OCI-LY7 (cell line): ENCODE measurements around the gene PRKG1. TPM values are rescaled to one million over a fixed set of nuclear protein-coding genes. Genes with fewer than 3 reads are reported as not detected.

Experiments
- BruUV-seq: library from RNA; stranded (reverse); fragments of 400-500 nt; replicated peaks from 2 replicates; lab custom pipeline; 2021; lab: Mats Ljungman, UMichigan
- CTCF ChIA-PET: fragments of 300-600 bp; sonication (Branson Sonifier 250); formaldehyde crosslinking; loops from one replicate; lab custom pipeline; 2022; ENCODE audit warnings: antibody characterized with exemption; ENCODE audit not compliant: unreplicated experiment; lab: Charles Lee
- POLR2A ChIA-PET: fragments of 300-600 bp; sonication (Branson Sonifier 250); formaldehyde crosslinking; loops from one replicate; lab custom pipeline; 2022; ENCODE audit warnings: antibody characterized with exemption; lab: Charles Lee
- DNase-seq: peaks from one replicate; pipeline ENCODE4 v3.0.0-alpha.2; 2015; ENCODE audit warnings: low spot score
- H2AFZ ChIP-seq: fragments of 200-600 bp; sonication (generic), shearing (Covaris generic); 2 replicates; pipeline ENCODE4 v1.6.1; 2014; ENCODE audit warnings: mild to moderate bottlenecking, antibody characterized with exemption, low read length, moderate library complexity
- H3K27ac ChIP-seq: fragments of 200-600 bp; sonication (generic); 2 replicates; pipeline ENCODE4 v1.5.1; 2014; ENCODE audit warnings: mixed run types, low read depth, mild to moderate bottlenecking, moderate library complexity, low read length, inconsistent platforms; ENCODE audit not compliant: poor library complexity, severe bottlenecking
- H3K36me3 ChIP-seq: fragments of 200-600 bp; sonication (generic); 2 replicates; pipeline ENCODE4 v1.6.1; 2014; ENCODE audit warnings: mild to moderate bottlenecking, antibody characterized with exemption, low read length, moderate library complexity, mixed read lengths; ENCODE audit not compliant: insufficient read depth
- H3K4me1 ChIP-seq: fragments of 200-600 bp; sonication (generic); 2 replicates; pipeline ENCODE4 v1.5.1; 2014; ENCODE audit warnings: mild to moderate bottlenecking, low read length; ENCODE audit not compliant: insufficient read depth, poor library complexity, severe bottlenecking
- H3K4me2 ChIP-seq: fragments of 200-600 bp; sonication (generic); 2 replicates; pipeline ENCODE4 v1.6.1; 2014; ENCODE audit warnings: mild to moderate bottlenecking, low read length
- H3K4me3 ChIP-seq: fragments of 200-600 bp; sonication (generic); 2 replicates; pipeline ENCODE4 v1.5.1; 2014; ENCODE audit warnings: mild to moderate bottlenecking, low read depth, low read length; ENCODE audit not compliant: poor library complexity, severe bottlenecking
- H3K79me2 ChIP-seq: fragments of 200-600 bp; sonication (generic); 2 replicates; pipeline ENCODE4 v1.6.1; 2016; ENCODE audit warnings: low read depth, mild to moderate bottlenecking, low read length, moderate library complexity, mixed read lengths; ENCODE audit not compliant: insufficient read depth
- H3K9me2 ChIP-seq: fragments of 200-600 bp; sonication (generic); 2 replicates; pipeline ENCODE4 v1.6.1; 2016; ENCODE audit warnings: mild to moderate bottlenecking, low read length, mixed read lengths; ENCODE audit not compliant: insufficient read depth
- H3K9me3 ChIP-seq: fragments of 200-600 bp; sonication (generic); 2 replicates; pipeline ENCODE4 v1.6.1; 2014; ENCODE audit warnings: mild to moderate bottlenecking, mixed run types, low read length, mixed read lengths
- H4K20me1 ChIP-seq: fragments of 200-600 bp; sonication (generic); 2 replicates; pipeline ENCODE4 v1.6.1; 2014; ENCODE audit warnings: mild to moderate bottlenecking, antibody characterized with exemption, low read length, moderate library complexity, mixed read lengths; ENCODE audit not compliant: insufficient read depth
- EZH2phosphoT487 ChIP-seq: fragments of 200-600 bp; sonication (generic); IDR thresholded peaks from 2 replicates; pipeline ENCODE4 v1.6.1; 2018; ENCODE audit warnings: low read depth, borderline replicate concordance, mild to moderate bottlenecking, mixed run types, antibody characterized with exemption, low read length, moderate library complexity, mixed read lengths
- intact Hi-C: fragments of 100-400 bp; cut with micrococcal nuclease; formaldehyde crosslinking; loops from one replicate; pipeline ENCODE4 v1.10.0; 2022; ENCODE audit not compliant: unreplicated experiment
- total RNA-seq, 2 experiments: library from RNA; depleted of rRNA in 1 of 2; stranded (reverse); fragments of >200 nt in 1 of 2; shearing (Covaris generic) in 1 of 2; gene quantifications; 2 replicates each; pipeline ENCODE4 v1.2.3, GENCODE V29; 2014 to 2022
- TF ChIP-seq, protein P1 (sequence below): fragments of 200-600 bp; sonication (generic); conservative IDR thresholded peaks from 2 replicates; pipeline ENCODE4 v1.5.1; 2014; ENCODE audit warnings: mild to moderate bottlenecking, antibody characterized with exemption, low read length, moderate library complexity, mixed read lengths

The PRKG1 gene
- total RNA-seq, 2 experiments from 2014 or later = not detected

GRCh38 chr10:52106011-52106410 lies 1031.7 kb downstream of the PRKG1 start:
- intact Hi-C loops = no loop called here
- ChIA-PET CTCF (no interaction called here), POLR2A (interaction anchor here (0.6 kb wide), 1 partner anchor 27 kb away, joined by 3 read pairs; no protein-coding TSS in a partner anchor)
- H3K4me2 ChIP-seq = no peak overlapping the region
- no peak for DNase-seq
- H3K36me3 ChIP-seq = no peaks in the 10 kb centered on the region
- H3K27ac ChIP-seq = no peak overlapping the region
- TF ChIP-seq, protein P1, sequence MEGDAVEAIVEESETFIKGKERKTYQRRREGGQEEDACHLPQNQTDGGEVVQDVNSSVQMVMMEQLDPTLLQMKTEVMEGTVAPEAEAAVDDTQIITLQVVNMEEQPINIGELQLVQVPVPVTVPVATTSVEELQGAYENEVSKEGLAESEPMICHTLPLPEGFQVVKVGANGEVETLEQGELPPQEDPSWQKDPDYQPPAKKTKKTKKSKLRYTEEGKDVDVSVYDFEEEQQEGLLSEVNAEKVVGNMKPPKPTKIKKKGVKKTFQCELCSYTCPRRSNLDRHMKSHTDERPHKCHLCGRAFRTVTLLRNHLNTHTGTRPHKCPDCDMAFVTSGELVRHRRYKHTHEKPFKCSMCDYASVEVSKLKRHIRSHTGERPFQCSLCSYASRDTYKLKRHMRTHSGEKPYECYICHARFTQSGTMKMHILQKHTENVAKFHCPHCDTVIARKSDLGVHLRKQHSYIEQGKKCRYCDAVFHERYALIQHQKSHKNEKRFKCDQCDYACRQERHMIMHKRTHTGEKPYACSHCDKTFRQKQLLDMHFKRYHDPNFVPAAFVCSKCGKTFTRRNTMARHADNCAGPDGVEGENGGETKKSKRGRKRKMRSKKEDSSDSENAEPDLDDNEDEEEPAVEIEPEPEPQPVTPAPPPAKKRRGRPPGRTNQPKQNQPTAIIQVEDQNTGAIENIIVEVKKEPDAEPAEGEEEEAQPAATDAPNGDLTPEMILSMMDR = no peak
- TF ChIP-seq EZH2phosphoT487 = no peak
- H3K4me3 ChIP-seq = no peak overlapping the region
- no TSS peak for BruUV-seq
- H4K20me1 ChIP-seq = no peaks in the 10 kb centered on the region
- no peaks in the 10 kb centered on the region for H3K4me1 ChIP-seq
- no peak overlapping the region for H2AFZ ChIP-seq
- no peaks in the 10 kb centered on the region for H3K79me2 ChIP-seq
- no peaks in the 10 kb centered on the region for H3K9me2 ChIP-seq
- no peaks in the 10 kb centered on the region for H3K9me3 ChIP-seq

DNA sequence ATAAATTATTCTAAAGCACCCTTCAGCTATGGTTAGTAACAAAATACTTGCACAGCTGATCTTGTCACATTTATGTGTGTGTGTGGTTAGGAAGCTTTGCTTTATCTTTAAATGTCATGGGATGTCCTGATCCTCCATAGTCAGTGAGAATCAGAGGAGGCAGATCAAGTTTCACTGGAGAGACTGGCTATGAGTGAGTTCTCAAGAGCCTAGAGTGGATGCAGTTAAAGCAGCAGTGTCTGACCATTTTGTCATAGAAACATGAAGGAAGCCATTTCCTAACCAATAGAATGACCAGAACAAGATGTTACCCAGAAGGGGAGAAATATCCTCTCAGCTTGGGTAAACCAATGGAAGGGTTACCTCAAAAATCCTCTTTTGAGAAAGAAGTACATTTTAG lies 1032.6 kb downstream of the PRKG1 start:
- POLR2A ChIA-PET = no interaction called here
- Histone ChIP-seq H3K4me2 (no peak overlapping the region), H3K79me2 (no peaks in the 10 kb centered on the region), H3K9me3 (no peaks in the 10 kb centered on the region), H4K20me1 (no peaks in the 10 kb centered on the region), H3K9me2 (no peaks in the 10 kb centered on the region), H3K4me3 (no peak overlapping the region), H3K36me3 (no peaks in the 10 kb centered on the region), H3K27ac (no peak overlapping the region), H2AFZ (no peak overlapping the region), H3K4me1 (no peaks in the 10 kb centered on the region)
- TF ChIP-seq EZH2phosphoT487 = no peak
- TF ChIP-seq, protein P1 = no peak
- DNase-seq = no peak
- no TSS peak for BruUV-seq
- intact Hi-C loops = no loop called here
- CTCF ChIA-PET = no interaction called here

DNA sequence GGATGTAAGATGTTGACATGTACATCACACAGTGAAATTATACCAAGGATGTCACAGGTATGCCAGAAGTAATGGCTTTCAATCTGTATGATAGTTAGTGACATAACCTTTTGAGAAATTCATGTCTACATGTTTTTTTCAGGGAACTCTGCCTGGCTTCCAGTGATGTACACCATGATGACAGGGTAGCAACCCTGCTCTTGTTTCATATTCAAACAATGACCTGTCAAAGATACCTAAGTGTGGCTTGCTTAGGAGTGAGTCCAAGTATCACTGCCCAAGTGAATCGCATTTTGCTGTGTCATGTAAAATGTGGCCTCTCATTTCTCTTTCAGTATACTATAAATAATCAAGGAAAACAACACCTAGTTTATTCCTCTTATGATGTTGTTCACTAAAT lies 1033.9 kb downstream of the PRKG1 start:
- Histone ChIP-seq H3K36me3 (no peaks in the 10 kb centered on the region), H3K4me3 (no peak overlapping the region), H4K20me1 (no peaks in the 10 kb centered on the region), H3K27ac (no peak overlapping the region), H3K9me3 (no peaks in the 10 kb centered on the region), H3K79me2 (no peaks in the 10 kb centered on the region), H3K4me2 (no peak overlapping the region), H2AFZ (no peak overlapping the region), H3K9me2 (no peaks in the 10 kb centered on the region), H3K4me1 (no peaks in the 10 kb centered on the region)
- POLR2A ChIA-PET = interaction anchor here (0.7 kb wide), 1 partner anchor 225 kb away, joined by 3 read pairs; no protein-coding TSS in a partner anchor
- CTCF ChIA-PET = no interaction called here
- no peak for DNase-seq
- BruUV-seq = no TSS peak
- intact Hi-C loops = no loop called here
- TF ChIP-seq, protein P1 = no peak
- TF ChIP-seq EZH2phosphoT487 = no peak
